Stimulated activated CD4-positive, alpha-beta T cell treated with anti-CD3 and anti-CD28 coated beads, Interleukin-12 subunit alpha, Interleukin-12 subunit beta, amount 100 ng/mL, for 4 hours (primary cell): ENCODE measurements around the gene LRWD1.
"Not testable (repeated sequence)": the region's sequence is repeated elsewhere in the genome, so short reads cannot be mapped to it uniquely, and the experiment has no call there.

Experiments
- DNase-seq: peaks from one replicate; pipeline ENCODE4 v3.0.0-alpha.2; 2020

The LRWD1 gene

DNA sequence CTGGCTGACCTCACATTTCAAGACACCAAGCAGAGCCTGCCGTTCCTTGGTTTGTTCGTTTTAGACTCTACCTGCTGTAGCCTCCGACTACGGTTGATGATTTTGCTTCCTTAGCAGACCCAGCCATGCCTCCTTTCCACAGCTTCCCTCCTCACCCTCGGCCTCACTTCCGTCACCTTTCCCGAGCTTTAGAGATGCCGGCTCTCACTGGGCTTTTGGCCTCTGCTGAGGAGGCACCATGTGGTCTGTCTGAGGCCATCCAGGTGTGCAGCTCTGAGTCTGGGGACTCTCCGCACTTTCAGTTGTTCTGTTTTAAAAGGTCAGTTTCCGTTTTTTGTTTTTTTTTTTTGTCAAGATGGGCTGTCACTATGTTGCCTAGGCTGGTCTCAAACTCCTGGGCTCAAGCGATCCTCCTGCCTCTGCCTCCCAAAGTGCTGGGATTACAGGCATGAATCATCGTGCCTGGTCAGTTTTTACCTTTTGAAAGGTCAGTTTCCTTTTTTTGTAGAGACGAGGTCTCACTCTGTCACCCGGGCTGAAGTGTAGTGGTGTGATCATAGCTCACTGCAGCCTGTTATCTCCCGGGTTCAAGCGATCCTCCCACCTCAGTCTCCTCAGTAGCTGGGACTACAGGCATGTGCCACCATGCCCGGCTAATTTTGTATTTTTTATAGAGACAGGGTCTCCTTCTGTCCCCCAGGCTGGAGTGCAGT lies 19.7 kb upstream of the LRWD1 start:
- no peak for DNase-seq

GRCh38 chr7:102445674-102446071 lies 19.1 kb upstream of the LRWD1 start:
- DNase-seq: no peak

DNA sequence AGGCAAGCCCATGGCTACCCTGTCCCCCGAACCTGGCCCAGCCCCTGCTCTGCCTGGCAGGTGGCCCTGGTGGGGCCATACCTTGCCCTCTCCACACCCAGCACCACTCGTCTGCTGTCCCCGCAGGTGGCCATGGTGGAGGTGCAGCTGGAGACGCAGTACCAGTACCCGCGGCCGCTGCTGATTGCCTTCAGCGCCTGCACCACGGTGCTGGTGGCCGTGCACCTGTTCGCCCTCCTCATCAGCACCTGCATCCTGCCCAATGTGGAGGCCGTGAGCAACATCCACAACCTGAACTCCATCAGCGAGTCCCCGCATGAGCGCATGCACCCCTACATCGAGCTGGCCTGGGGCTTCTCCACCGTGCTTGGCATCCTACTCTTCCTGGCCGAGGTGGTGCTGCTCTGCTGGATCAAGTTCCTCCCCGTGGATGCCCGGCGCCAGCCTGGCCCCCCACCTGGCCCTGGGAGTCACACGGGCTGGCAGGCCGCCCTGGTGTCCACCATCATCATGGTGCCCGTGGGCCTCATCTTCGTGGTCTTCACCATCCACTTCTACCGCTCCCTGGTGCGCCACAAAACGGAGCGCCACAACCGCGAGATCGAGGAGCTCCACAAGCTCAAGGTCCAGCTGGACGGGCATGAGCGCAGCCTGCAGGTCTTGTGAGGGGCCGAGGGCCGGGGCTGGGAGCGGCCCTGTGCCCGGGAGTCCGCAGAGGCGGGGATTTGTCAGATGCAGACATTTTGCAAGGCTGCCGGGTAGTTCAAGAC lies 18.2 kb upstream of the LRWD1 start:
- DNase-seq: no peak

DNA sequence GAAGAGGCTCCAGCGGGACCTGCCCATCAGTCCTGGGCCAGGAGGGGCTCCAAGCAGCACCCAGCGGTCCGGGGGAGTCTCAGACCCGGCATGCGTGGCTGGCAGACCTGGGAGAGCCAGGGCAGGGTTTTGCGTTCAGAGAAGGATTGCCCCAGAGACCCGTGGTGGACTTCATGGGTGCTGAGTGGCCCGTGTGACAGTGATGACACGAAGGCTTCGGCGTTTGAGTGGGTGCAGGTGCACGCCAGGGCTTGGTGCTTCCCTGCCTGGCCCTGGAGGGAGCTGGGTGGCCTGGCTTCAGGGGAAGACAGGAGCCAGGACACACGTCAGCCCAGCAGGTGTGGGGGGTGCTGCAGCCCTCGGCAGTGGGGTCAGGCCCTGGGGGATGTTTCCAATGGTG lies 17.5 kb upstream of the LRWD1 start:
- no peak for DNase-seq

DNA sequence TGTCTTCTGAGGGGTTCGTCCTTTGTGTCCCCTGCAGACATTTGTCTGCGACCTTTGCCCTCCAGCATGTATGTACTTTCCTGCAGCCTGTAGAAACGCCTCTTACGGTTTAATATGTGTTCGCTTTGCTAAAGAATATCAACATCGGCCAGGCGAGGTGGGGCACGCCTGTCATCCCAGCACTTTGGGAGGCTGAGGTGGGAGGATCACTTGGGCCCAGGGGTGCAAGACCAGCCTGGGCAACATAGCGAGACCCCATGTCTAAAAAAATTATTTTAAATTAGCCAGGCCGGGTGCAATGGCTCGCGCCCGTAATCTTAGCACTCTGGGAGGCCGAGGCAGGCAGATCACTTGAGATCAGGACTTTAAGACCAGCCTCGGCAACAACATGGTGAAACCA lies 15.6 kb upstream of the LRWD1 start:
- DNase-seq: no peak

GRCh38 chr7:102450242-102450641 lies 14.5 kb upstream of the LRWD1 start:
- DNase-seq: peak; percentile 42

GRCh38 chr7:102451371-102452054 lies 13.3 kb upstream of the LRWD1 start:
- no peak for DNase-seq

GRCh38 chr7:102452451-102452850 lies 12.3 kb upstream of the LRWD1 start:
- DNase-seq: no peak

GRCh38 chr7:102453319-102453718 lies 11.5 kb upstream of the LRWD1 start:
- no peak for DNase-seq

- DNase-seq: no peak
Observed at GRCh38 chr7:102454468-102454867, 10.3 kb upstream of the LRWD1 start.

- DNase-seq: not testable (repeated sequence)
Observed at GRCh38 chr7:102454932-102455331, 9.9 kb upstream of the LRWD1 start.

DNA sequence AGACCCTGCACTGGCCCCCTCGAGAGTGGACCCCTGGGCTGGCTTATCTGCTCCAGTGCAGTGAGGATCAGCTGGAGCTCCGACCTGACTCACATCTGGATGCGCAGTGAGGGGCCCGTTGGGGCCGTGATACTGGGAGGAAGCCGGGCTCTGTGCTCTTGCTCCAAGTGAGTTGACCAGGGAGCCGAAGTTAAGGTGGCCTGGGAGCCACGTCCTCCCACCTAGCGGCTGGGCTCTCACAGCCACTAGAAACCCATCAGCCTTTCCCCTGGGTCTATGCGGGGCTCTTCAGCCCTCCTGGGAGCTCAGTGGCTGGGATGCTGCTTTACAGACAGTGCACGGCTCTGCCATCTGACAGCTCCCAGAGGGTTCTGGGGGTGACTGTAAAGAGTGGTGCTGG lies 9.2 kb upstream of the LRWD1 start:
- DNase-seq: no peak

DNA sequence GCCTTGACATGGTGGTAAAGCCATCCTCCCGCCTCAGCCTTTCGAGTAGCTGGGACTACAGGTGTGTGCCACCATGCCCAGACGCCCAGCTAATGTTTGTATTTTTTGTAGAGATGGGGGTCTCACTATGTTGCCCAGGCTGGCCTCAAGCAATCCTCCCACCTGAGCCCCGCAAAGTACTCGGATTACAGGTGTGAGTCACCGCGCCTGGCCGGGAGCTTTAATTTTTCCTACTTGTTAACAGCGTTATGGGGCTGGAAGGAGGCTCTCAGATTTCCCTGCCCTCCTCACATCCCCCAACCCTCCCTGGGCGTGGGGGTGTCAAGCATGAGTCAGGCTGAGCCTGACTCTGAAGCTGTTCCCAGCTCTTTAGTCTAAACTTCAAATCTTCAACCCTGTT lies 8.5 kb upstream of the LRWD1 start:
- DNase-seq: no peak

GRCh38 chr7:102457352-102457924 lies 7.3 kb upstream of the LRWD1 start:
- no peak for DNase-seq

GRCh38 chr7:102459221-102459844 lies 5.5 kb upstream of the LRWD1 start:
- DNase-seq: no peak

- DNase-seq: no peak
Observed at GRCh38 chr7:102460467-102460866, 4.3 kb upstream of the LRWD1 start.

- no peak for DNase-seq
Observed at GRCh38 chr7:102463841-102464576, 775 bp upstream of the LRWD1 start.

DNA sequence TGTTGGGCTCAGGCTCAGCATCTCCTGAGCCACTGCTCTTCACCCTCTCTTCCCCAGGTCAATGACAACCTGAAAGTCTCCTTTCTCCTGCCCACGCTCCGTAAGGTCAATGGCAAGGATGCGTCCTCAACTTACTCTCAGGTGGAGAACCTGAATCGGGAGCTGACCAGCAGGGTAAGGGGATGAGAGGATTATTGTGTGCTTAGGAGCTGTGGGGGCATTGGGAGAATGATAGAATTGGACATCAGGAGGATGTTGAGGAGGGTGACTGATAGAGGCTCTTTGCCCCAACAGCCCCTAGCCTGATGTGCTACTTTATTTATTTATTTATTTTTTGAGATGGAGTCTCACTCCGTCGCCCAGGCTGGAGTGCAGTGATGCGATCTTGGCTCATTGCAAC lies 1.3 kb downstream of the LRWD1 start:
- no peak for DNase-seq

DNA sequence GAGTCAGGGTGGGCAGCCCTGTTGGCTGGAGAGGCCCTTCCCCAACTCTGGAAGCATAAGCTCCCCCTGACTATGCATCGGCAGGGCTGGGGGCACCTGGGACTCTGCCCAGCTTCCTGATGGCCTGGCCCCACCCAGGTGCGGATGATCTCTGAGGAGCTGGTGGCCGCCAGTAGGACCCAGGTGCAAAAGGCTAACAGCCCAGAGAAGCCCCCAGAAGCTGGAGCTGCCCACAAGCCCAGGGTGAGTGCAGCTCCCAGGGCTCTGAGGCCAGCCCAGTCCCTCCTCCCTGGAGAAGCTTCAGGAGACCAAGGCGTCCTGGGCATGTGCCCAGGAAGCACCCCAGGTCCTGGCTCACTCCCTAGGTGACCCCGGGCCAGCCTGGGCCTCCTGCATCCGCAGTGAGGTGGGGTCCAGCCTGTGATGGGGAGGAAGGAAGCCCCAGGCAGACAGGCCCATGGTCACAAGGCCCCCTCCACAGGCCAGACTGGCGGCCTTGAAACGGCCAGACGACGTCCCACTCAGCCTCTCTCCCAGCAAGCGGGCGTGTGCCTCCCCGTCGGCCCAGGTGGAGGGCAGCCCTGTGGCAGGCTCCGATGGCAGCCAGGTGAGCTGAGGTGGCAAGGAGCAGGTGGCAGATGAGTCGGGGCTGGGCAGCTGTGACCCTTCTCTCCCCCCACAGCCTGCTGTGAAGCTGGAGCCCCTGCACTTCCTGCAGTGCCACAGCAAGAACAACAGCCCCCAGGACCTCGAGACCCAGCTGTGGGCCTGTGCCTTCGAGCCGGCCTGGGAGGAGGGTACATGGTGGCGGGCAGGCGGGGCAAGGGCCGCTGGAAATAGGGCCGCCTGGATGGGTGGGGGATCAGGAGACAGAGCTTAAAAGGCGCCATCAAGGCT lies 3.0 kb downstream of the LRWD1 start:
- no peak for DNase-seq

GRCh38 chr7:102468478-102469350 lies 3.9 kb downstream of the LRWD1 start:
- DNase-seq: no peak
